H1 (cell line): ENCODE results near the gene MBD3. TPM values are rescaled to one million over a fixed set of nuclear protein-coding genes. Genes with fewer than 3 reads are reported as not detected.
"Not testable (repeated sequence)": the region's sequence is repeated elsewhere in the genome, so short reads cannot be mapped to it uniquely, and the experiment has no call there.

ENCODE experiments used
- CTCF ChIA-PET: fragments of 300-600 bp; sonication (Branson Sonifier 250); formaldehyde crosslinking; loops from one replicate; lab custom pipeline; 2021; ENCODE audit not compliant: partially characterized antibody; lab: Charles Lee
- POLR2A ChIA-PET: fragments of 300-600 bp; sonication (Branson Sonifier 250); formaldehyde crosslinking; loops from one replicate; lab custom pipeline; 2021; ENCODE audit warnings: inconsistent platforms; ENCODE audit not compliant: partially characterized antibody; lab: Charles Lee
- DNase-seq, 2 experiments: peaks; one replicate each; pipeline versions ENCODE4 v3.0.0 to v3.0.0-alpha.2; 2010 to 2022; ENCODE audit warnings: low spot score in 2 of 2, low read depth in 1 of 2, mixed read lengths in 1 of 2
- FAIRE-seq: peaks from 2 replicates; lab custom pipeline; 2011; peaks lifted over from hg19 to GRCh38; lab: Jason Lieb, UNC
- H2AFZ ChIP-seq: 2 replicates; pipeline ENCODE4 v1.8.1; 2012; ENCODE audit warnings: low read length, inconsistent platforms
- H2AK5ac ChIP-seq: 2 replicates; pipeline ENCODE4 v1.6.1; 2013; ENCODE audit warnings: low read depth, low read length
- H2BK120ac ChIP-seq: replicated peaks from 2 replicates; pipeline ENCODE3; 2013; ENCODE audit warnings: low read depth, low read length, inconsistent platforms
- H2BK12ac ChIP-seq: 2 replicates; pipeline ENCODE4 v1.6.1; 2013; ENCODE audit warnings: low read depth, low read length
- H2BK15ac ChIP-seq: 2 replicates; pipeline ENCODE4 v1.6.1; 2013; ENCODE audit warnings: low read length
- H2BK20ac ChIP-seq: 2 replicates; pipeline ENCODE4 v1.6.1; 2013; ENCODE audit warnings: low read length
- H2BK5ac ChIP-seq: 2 replicates; pipeline ENCODE4 v1.6.1; 2013; ENCODE audit warnings: low read depth, low read length
- H3K14ac ChIP-seq: 2 replicates; pipeline ENCODE4 v1.6.1; 2013; ENCODE audit warnings: inconsistent platforms; ENCODE audit not compliant: insufficient read length
- H3K18ac ChIP-seq: 2 replicates; pipeline ENCODE4 v1.6.1; 2013; ENCODE audit warnings: low read length; ENCODE audit errors: extremely low read depth
- H3K23ac ChIP-seq: 2 replicates; pipeline ENCODE4 v1.6.1; 2013; ENCODE audit warnings: inconsistent platforms; ENCODE audit not compliant: insufficient read length
- H3K23me2 ChIP-seq: 2 replicates; pipeline ENCODE4 v1.6.1; 2013; ENCODE audit warnings: low read depth, low read length
- H3K27ac ChIP-seq: 2 replicates; pipeline ENCODE4 v1.6.1; 2011; ENCODE audit warnings: low read depth, low read length, inconsistent platforms
- H3K27me3 ChIP-seq, 4 experiments: replicated peaks in 1 of 4; 1 replicate in 1 of 4; 2 replicates in 3 of 4; pipeline versions ENCODE4 v1.6.1 to v1.8.1; 2011 to 2013; ENCODE audit warnings: low read length in 3 of 4, mild to moderate bottlenecking in 3 of 4, inconsistent platforms in 2 of 4, mixed read lengths in 2 of 4, moderate library complexity in 1 of 4; ENCODE audit not compliant: control insufficient read depth in 3 of 4, insufficient read depth in 3 of 4; ENCODE audit errors: extremely low read depth in 1 of 4
- H3K36me3 ChIP-seq, 4 experiments: 2 replicates each; pipeline versions ENCODE4 v1.6.1 to v1.8.1; 2011 to 2013; ENCODE audit warnings: mild to moderate bottlenecking in 4 of 4, low read length in 3 of 4, moderate library complexity in 2 of 4, control low read depth in 1 of 4, inconsistent platforms in 1 of 4; ENCODE audit not compliant: insufficient read depth in 4 of 4, control insufficient read depth in 2 of 4
- H3K4ac ChIP-seq: replicated peaks from 2 replicates; pipeline ENCODE3; 2013; ENCODE audit warnings: low read length, low read depth, mixed read lengths, inconsistent platforms; ENCODE audit not compliant: insufficient read length
- H3K4me1 ChIP-seq, 4 experiments: replicated peaks in 1 of 4; 1 replicate in 1 of 4; 2 replicates in 3 of 4; pipeline versions ENCODE4 v1.6.1 to v1.8.1; 2011 to 2013; ENCODE audit warnings: low read length in 3 of 4, inconsistent platforms in 2 of 4, mixed read lengths in 1 of 4; ENCODE audit not compliant: insufficient read depth in 4 of 4, control insufficient read depth in 3 of 4
- H3K4me2 ChIP-seq, 2 experiments: 2 replicates each; pipeline versions ENCODE4 v1.6.1 to v1.8.1; 2011 to 2013; ENCODE audit warnings: low read depth in 2 of 2, low read length in 2 of 2, control low read depth in 1 of 2, inconsistent platforms in 1 of 2, mild to moderate bottlenecking in 1 of 2; ENCODE audit not compliant: insufficient read depth in 1 of 2
- H3K4me3 ChIP-seq, 4 experiments: fragments of 200-600, 300-600 bp in 1 of 4; sonication (generic), shearing (Covaris generic), sonication (Bioruptor Twin) in 1 of 4; 2 replicates each; pipeline versions ENCODE4 v1.5.1 to v1.8.1; 2011 to 2016; ENCODE audit warnings: low read length in 4 of 4, low read depth in 3 of 4, control low read depth in 2 of 4, inconsistent platforms in 2 of 4, mild to moderate bottlenecking in 2 of 4, mixed read lengths in 1 of 4, moderate library complexity in 1 of 4; ENCODE audit not compliant: insufficient read depth in 2 of 4; ENCODE audit errors: extremely low read depth in 1 of 4
- H3K56ac ChIP-seq: replicated peaks from 2 replicates; pipeline ENCODE3; 2013; ENCODE audit warnings: low read depth, mild to moderate bottlenecking, mixed read lengths, low read length, inconsistent platforms; ENCODE audit not compliant: insufficient read length
- H3K79me1 ChIP-seq: 2 replicates; pipeline ENCODE4 v1.6.1; 2013; ENCODE audit warnings: low read depth, low read length, control low read depth
- H3K79me2 ChIP-seq, 2 experiments: 2 replicates each; pipeline versions ENCODE4 v1.6.1 to v1.8.1; 2012 to 2013; ENCODE audit warnings: low read length in 2 of 2, mild to moderate bottlenecking in 2 of 2, inconsistent platforms in 1 of 2; ENCODE audit not compliant: insufficient read depth in 2 of 2, control insufficient read depth in 1 of 2
- H3K9ac ChIP-seq, 4 experiments: replicated peaks in 1 of 4; 1 replicate in 1 of 4; 2 replicates in 3 of 4; pipeline versions ENCODE4 v1.6.1 to v1.8.1; 2011 to 2013; ENCODE audit warnings: low read depth in 3 of 4, low read length in 3 of 4, control low read depth in 2 of 4, mild to moderate bottlenecking in 2 of 4, moderate library complexity in 2 of 4, inconsistent platforms in 1 of 4; ENCODE audit errors: extremely low read depth in 1 of 4
- H3K9me3 ChIP-seq, 2 experiments: 2 replicates each; pipeline versions ENCODE4 v1.6.1 to v1.8.1; 2012 to 2013; ENCODE audit warnings: mild to moderate bottlenecking in 2 of 2, moderate library complexity in 2 of 2, control low read depth in 1 of 2, inconsistent platforms in 1 of 2, low read depth in 1 of 2, low read length in 1 of 2, mixed read lengths in 1 of 2; ENCODE audit not compliant: insufficient read depth in 2 of 2
- H4K20me1 ChIP-seq, 2 experiments: replicated peaks in 1 of 2; 2 replicates each; pipeline versions ENCODE3 to v1.8.1; 2011 to 2013; ENCODE audit warnings: inconsistent platforms in 2 of 2, low read length in 2 of 2, mild to moderate bottlenecking in 1 of 2; ENCODE audit not compliant: insufficient read depth in 2 of 2, control insufficient read depth in 1 of 2
- H4K5ac ChIP-seq: 2 replicates; pipeline ENCODE4 v1.6.1; 2013; ENCODE audit warnings: low read length, low read depth, mixed read lengths, inconsistent platforms; ENCODE audit not compliant: insufficient read length
- H4K8ac ChIP-seq: 2 replicates; pipeline ENCODE4 v1.8.0; 2013; ENCODE audit warnings: mild to moderate bottlenecking, moderate library complexity, low read length, inconsistent platforms; ENCODE audit not compliant: insufficient read depth; ENCODE audit errors: extremely low read depth
- H4K91ac ChIP-seq: replicated peaks from 2 replicates; pipeline ENCODE3; 2013; ENCODE audit warnings: low read length, mixed read lengths, inconsistent platforms; ENCODE audit not compliant: insufficient read length
- BRCA1 ChIP-seq: IDR thresholded peaks from 2 replicates; pipeline ENCODE4 v1.6.1; 2012; ENCODE audit warnings: low read depth, low read length, improper control_type of control experiment
- CEBPB ChIP-seq: IDR thresholded peaks from 2 replicates; pipeline ENCODE4 v1.6.1; 2012; ENCODE audit warnings: low read depth, low read length
- CHD2 ChIP-seq: IDR thresholded peaks from 2 replicates; pipeline ENCODE4 v1.6.1; 2012; ENCODE audit warnings: low read length, improper control_type of control experiment
- EZH2 ChIP-seq: fragments of 200-600 bp; sonication (generic); IDR thresholded peaks from 2 replicates; pipeline ENCODE4 v1.7.1; 2012; ENCODE audit warnings: low read depth, mild to moderate bottlenecking, moderate library complexity, low read length, inconsistent platforms; ENCODE audit not compliant: severe bottlenecking
- SIX5 ChIP-seq: IDR thresholded peaks from 2 replicates; pipeline ENCODE4 v1.6.1; 2011; ENCODE audit warnings: mild to moderate bottlenecking, low read depth, low read length
- SUZ12 ChIP-seq: fragments of 200-600 bp; sonication (generic); IDR thresholded peaks from 2 replicates; pipeline ENCODE4 v1.6.1; 2012; ENCODE audit warnings: mild to moderate bottlenecking, inconsistent platforms, low read length, moderate library complexity, mixed read lengths
- WGBS, 2 experiments: shearing (Covaris generic) in 1 of 2; methylation state at CpG; one replicate each; pipeline versions ENCODE4 v1.1.6 to v1.1.7; 2013 to 2015; ENCODE audit warnings: low lambda C conversion rate in 2 of 2, mixed read lengths in 2 of 2, inconsistent platforms in 1 of 2, low coverage in 1 of 2, missing lambda C conversion rate in 1 of 2; ENCODE audit not compliant: insufficient replicate concordance in 2 of 2, insufficient coverage in 1 of 2, insufficient read length in 1 of 2; ENCODE audit errors: extremely low coverage in 1 of 2, missing lambda C conversion rate in 1 of 2; 5-methylcytosine and 5-hydroxymethylcytosine counted together
- polyA plus RNA-seq, 7 experiments: library from polyadenylated mRNA; depleted of rRNA in 3 of 7; stranded (reverse) in 5 of 7; unstranded in 2 of 7; fragments of >200 nt in 5 of 7; fragments of 200-250 nt in 2 of 7; gene quantifications; 1 replicate in 5 of 7; 2 replicates in 1 of 7; 4 replicates in 1 of 7; pipeline versions ENCODE4 v1.2.1 to v1.2.3, GENCODE V29; 2011 to 2013; ENCODE audit warnings: missing spikeins in 2 of 7, mixed read lengths in 2 of 7
- total RNA-seq: library from RNA; stranded (reverse); fragmentation: NEBNext Ultra II Directional; extraction: Animal tissue kit (Norgen Biotek cat#: 25700); gene quantifications from 2 replicates; pipeline ENCODE4 v1.2.1, GENCODE V29; 2021

MBD3 gene
- total and polyA plus RNA-seq, 2 of the 8 experiments (the other 6 are each of a cell fraction or from before 2014, with no cell fraction given), result 88.2 to 110 TPM

GRCh38 chr19:1531587-1531986 is 61.1 kb downstream of the MBD3 start (continued):
- TF ChIP-seq SUZ12, result no peak
- TF ChIP-seq CHD2, result no peak
- no peak for TF ChIP-seq BRCA1
- no peak for TF ChIP-seq CEBPB
- TF ChIP-seq EZH2, result no peak
- no peak for TF ChIP-seq SIX5
- TF ChIP-seq, all 59 proteins: peak for 0

GRCh38 chr19:1530856-1531255 is 61.8 kb downstream of the MBD3 start:
- H4K20me1 ChIP-seq, H3K27me3 ChIP-seq, H4K91ac ChIP-seq, DNase-seq, FAIRE-seq, H3K14ac ChIP-seq, H2BK120ac ChIP-seq, H4K5ac ChIP-seq, H3K23me2 ChIP-seq, H3K4me3 ChIP-seq, H3K27ac ChIP-seq, H3K4me1 ChIP-seq, H3K36me3 ChIP-seq, H2AFZ ChIP-seq, H2BK12ac ChIP-seq, H2BK5ac ChIP-seq, H2AK5ac ChIP-seq, H2BK15ac ChIP-seq, H3K9ac ChIP-seq, H2BK20ac ChIP-seq, H3K4ac ChIP-seq, H3K9me3 ChIP-seq, H3K18ac ChIP-seq, H3K79me2 ChIP-seq, H4K8ac ChIP-seq, H3K23ac ChIP-seq, H3K56ac ChIP-seq, H3K4me2 ChIP-seq, CTCF ChIA-PET, H3K79me1 ChIP-seq: not testable (repeated sequence)
- whole genome bisulfite sequencing, 2 experiments, result 90% methylated on average over 11 of the region's 11 CpGs; no CpG with 5 or more reads in 1 of the 2 experiments
- POLR2A ChIA-PET, result interaction anchor here (1.1 kb wide), 1 partner anchor 11 kb away, joined by 3 read pairs; no protein-coding TSS in a partner anchor
